Measurements from ENCODE around the gene TNFSF4.

TNFSF4 gene

GRCh38 chr1:173210716-173211231 lies 3.6 kb upstream of the TNFSF4 start:
- no peak for DNase-seq (ENCODE audit: low read depth, low spot score)

GRCh38 chr1:173210283-173210682 lies 3.2 kb upstream of the TNFSF4 start:
- DNase-seq (ENCODE audit: low read depth, low spot score) = no peak

- no peak for DNase-seq (ENCODE audit: low read depth, low spot score)
Measured at GRCh38 chr1:173208868-173209267, 1.7 kb upstream of the TNFSF4 start.

- DNase-seq (ENCODE audit: low read depth, low spot score) = no peak
Measured at GRCh38 chr1:173208146-173208545, 1.0 kb upstream of the TNFSF4 start.

GRCh38 chr1:173205146-173206051 lies 1.7 kb downstream of the TNFSF4 start:
- DNase-seq (ENCODE audit: low read depth, low spot score) = no peak

GRCh38 chr1:173204693-173205092 lies 2.4 kb downstream of the TNFSF4 start:
- no peak for DNase-seq (ENCODE audit: low read depth, low spot score)

DNA sequence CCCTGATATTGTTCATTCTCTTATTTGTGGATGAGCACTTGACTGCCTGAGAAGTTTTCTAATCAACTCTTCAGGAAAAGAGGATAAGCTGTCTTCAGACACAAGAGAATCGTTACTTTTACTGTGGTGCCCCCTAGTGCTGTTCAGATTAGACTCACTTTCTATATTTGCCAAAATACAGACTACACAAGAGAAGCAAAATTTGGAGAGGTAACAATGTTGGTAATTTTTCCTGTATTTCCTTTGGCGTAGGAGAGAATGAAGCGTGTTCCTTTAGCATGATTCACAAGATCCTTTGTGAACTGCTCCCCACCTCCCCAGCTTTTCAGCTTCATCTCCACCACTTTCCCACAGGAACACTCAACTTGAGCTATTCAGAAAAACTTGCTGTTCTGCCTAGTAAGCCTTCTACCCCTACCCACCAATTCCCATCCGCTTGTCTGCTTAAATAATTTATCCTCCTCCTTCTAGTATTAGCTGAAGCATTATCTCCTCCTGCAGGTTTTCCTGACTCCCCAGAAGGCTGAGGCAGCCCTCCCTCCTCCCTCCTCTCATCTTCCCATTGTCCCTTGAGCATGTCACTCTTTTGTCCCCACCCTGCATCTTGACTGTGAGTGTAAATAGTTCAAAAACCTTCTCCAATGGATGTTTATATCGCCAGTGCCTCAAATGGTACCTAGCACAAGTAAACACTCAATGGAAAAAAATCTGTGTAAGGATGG lies 4.5 kb downstream of the TNFSF4 start:
- no peak for DNase-seq (ENCODE audit: low read depth, low spot score)

- no peak for DNase-seq (ENCODE audit: low read depth, low spot score)
Measured at GRCh38 chr1:173201969-173202368, 5.2 kb downstream of the TNFSF4 start.

GRCh38 chr1:173195596-173196088 lies 11.5 kb downstream of the TNFSF4 start:
- DNase-seq (ENCODE audit: low read depth, low spot score) = no peak

GRCh38 chr1:173193639-173194038 lies 13.5 kb downstream of the TNFSF4 start:
- DNase-seq (ENCODE audit: low read depth, low spot score) = no peak

- no peak for DNase-seq (ENCODE audit: low read depth, low spot score)
Measured at GRCh38 chr1:173191011-173191705, 16.0 kb downstream of the TNFSF4 start.

DNA sequence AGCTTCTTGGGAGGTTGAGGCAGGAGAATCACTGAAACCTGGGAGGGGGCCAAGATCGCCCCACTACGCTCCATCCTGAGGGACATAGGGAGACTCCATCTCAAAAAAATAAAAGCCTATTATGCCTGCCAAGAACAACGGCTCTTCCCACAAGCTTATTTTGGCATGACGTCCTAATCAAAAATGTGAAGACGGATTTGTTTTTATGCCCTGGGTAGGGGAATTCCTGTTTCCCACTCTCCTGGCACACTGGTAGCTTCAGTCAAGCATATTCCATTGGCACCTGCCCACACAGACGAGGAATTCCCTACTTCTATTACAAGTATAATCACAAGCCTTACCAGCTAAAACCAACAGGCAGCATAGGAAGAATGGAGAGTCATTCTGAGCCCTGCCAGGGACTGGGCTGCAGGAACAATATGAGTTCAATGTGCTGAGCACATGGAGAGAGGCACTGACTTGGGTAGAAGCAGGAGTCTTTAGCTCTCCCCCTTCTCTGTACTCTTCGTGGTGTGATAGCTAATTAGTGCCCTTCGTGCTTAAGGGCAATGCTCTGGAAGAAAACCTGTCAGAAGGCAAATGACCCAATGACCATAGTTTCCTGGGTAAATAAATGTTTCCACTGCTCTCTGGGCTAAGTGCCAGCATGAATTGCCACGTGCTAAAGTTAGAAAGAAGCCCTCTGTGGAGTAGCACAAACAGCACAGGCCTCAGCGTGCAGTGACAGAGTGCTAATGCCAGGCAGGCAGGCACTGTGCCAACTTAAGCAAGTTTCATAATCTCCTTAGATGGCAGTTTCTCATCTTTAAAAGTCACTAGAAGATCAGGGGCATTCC lies 16.8 kb downstream of the TNFSF4 start:
- DNase-seq (ENCODE audit: low read depth, low spot score) = no peak

DNA sequence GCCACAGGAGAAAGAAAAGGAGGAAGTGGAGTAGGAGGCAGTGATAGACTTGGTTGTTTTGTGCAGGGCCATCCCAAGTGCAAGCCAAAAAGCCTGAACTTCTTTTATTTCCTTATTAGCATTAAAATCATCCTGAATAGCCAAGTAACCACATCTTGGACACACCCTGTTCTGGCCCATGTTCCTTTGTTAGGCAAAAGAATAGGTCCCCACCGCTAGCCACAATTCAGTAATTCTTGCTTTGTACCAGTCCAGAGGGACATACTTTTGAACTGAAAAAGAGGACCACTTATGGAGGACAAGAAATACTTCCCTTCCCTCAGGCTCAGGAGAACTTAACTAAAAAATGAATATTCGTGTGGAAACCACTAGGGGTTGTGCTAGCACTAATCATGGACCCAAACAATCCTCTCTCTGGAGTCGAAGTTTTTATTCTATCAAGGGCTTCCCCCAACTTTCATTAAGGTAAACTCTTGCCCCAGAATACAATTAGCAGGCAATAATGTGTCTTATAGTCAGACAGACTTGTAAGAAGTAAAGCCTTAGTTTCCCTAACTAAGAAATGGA lies 19.4 kb downstream of the TNFSF4 start:
- DNase-seq (ENCODE audit: low read depth, low spot score) = no peak

- no peak for DNase-seq (ENCODE audit: low read depth, low spot score)
Measured at GRCh38 chr1:173181791-173182190, 25.3 kb downstream of the TNFSF4 start.

DNA sequence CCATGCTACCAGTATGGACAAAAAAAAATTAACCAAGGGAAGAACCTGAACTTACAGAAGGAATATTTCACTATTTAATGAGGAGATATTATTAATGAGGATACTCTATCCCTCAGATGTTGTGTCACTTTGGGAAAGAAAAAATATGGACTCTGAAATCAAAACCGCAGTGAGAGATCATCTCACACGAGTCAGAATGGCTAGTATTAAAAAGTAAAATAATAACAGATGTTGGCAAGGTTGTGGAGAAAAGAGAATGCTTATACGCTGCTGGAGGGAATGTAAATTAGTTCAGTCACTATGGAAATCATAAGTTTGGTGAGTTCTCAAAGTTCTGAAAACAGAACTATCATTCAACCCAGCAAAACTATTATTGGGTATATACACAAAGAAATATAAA lies 30.9 kb downstream of the TNFSF4 start:
- DNase-seq (ENCODE audit: low read depth, low spot score) = no peak

DNA sequence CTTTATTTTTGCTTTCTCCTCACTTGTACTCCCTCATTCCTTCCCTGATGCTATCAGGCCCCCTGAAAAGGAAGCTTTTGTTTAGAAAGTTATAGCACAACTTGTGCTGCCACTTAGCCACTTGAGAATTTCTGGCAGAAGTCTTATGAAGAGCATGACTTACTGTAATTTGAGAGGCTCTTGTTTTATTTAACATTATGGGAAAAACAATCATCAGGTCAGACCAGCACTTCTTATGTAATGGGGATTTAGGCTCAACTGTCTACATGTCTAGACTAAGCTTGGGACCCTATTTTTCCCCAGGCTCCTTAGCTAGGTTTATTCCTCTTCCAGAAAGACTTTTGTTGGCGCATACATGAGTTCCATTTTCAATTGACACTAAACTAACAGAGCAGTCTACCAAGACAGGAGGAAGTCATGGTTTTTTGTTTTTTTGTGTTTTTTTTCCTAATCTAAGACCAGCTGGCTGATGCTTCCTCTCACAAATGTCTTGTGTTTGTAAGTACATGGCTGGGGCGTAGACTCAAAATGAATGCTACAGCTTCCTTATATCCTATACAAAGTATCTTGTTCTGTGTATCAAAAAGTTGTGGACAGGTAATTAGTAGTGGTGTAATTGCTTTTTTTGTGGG lies 31.5 kb downstream of the TNFSF4 start:
- DNase-seq (ENCODE audit: low read depth, low spot score) = no peak

DNA sequence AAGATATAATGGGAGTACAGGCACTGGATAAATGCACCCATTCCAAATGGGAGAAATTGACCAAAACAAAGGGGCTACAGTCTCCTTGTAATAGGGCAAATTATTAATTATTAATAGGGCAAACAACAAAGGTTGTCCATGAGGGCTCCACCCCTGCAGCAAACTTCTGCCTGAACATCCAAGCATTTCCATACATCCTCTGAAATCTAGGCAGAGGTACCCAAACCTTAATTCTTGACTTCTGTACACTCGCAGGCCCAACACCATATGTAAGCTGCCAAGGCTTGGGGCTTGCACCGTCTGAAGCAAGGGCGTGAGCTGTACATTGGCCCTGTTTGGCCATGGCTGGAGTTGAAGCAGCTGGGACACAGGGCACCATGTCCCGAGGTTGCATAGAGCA lies 33.7 kb downstream of the TNFSF4 start:
- no peak for DNase-seq (ENCODE audit: low read depth, low spot score)

GRCh38 chr1:173171152-173171551 lies 36.0 kb downstream of the TNFSF4 start:
- no peak for DNase-seq (ENCODE audit: low read depth, low spot score)

- DNase-seq (ENCODE audit: low read depth, low spot score) = no peak
Measured at GRCh38 chr1:173168941-173169340, 38.2 kb downstream of the TNFSF4 start.

DNA sequence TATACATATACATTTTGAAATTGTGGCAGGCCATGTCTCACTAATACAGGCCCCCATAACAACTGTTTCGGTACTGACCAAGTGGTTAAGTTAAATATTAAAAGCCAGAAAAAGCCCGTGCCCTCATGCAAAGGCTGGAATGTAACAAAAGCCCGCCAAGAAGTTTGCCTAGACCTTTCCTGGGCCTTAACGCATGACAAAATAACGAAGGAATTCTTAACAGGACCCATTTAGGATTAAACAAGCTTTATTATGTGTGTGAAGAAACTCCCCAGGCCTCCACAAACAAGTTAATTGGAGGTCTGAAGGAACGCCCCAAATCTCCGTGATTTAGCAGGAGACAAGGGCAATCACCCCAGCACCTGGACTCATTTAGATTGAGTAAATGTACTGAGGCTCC lies 42.4 kb downstream of the TNFSF4 start:
- DNase-seq (ENCODE audit: low read depth, low spot score) = no peak

Measured in activated naive CD8-positive, alpha-beta T cell treated with anti-CD3 and anti-CD28 coated beads, Interleukin-2, amount 50 U/mL, for 16 hours (primary cell).